ENCODE data around the gene CDCA7. TPM values are rescaled to one million over a fixed set of nuclear protein-coding genes. Genes with fewer than 3 reads are reported as not detected.

The CDCA7 gene
- total RNA-seq, 6 donors from 2014 or later: 0.46 to 3.1 (median 1.0) TPM; not detected in 1

- Histone ChIP-seq H3K4me3 (no peak overlapping the region), H3K36me3 (no peaks in the 10 kb centered on the region), H3K4me1 (peaks cover 18 to 26% (median 20%) of the 10 kb centered on the region in 4 donors), H3K27ac (no peak overlapping the region), H3K27me3 (peaks cover 0 to 29% (median 7%) of the 10 kb centered on the region in 4 donors), H3K9me3 (no peaks in the 10 kb centered on the region)
- no peak for ATAC-seq (ENCODE audit: low FRiP score in 2 of 2)
- DNase-seq: no peak
- TF ChIP-seq, protein P1, sequence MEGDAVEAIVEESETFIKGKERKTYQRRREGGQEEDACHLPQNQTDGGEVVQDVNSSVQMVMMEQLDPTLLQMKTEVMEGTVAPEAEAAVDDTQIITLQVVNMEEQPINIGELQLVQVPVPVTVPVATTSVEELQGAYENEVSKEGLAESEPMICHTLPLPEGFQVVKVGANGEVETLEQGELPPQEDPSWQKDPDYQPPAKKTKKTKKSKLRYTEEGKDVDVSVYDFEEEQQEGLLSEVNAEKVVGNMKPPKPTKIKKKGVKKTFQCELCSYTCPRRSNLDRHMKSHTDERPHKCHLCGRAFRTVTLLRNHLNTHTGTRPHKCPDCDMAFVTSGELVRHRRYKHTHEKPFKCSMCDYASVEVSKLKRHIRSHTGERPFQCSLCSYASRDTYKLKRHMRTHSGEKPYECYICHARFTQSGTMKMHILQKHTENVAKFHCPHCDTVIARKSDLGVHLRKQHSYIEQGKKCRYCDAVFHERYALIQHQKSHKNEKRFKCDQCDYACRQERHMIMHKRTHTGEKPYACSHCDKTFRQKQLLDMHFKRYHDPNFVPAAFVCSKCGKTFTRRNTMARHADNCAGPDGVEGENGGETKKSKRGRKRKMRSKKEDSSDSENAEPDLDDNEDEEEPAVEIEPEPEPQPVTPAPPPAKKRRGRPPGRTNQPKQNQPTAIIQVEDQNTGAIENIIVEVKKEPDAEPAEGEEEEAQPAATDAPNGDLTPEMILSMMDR (IDR thresholded peaks at IDR 0.05): no peak
- TF ChIP-seq POLR2AphosphoS5 (IDR thresholded peaks at IDR 0.05): no peak
- no peak for TF ChIP-seq POLR2A (IDR thresholded peaks at IDR 0.05)
- no peak for TF ChIP-seq EP300 (IDR thresholded peaks at IDR 0.05)
- 46 to 56% methylated on average over 3 of the region's 3 CpGs for WGBS, 2 donors
These were observed 2.7 kb downstream of the CDCA7 start for GRCh38 chr2:173357346-173357745.

DNA sequence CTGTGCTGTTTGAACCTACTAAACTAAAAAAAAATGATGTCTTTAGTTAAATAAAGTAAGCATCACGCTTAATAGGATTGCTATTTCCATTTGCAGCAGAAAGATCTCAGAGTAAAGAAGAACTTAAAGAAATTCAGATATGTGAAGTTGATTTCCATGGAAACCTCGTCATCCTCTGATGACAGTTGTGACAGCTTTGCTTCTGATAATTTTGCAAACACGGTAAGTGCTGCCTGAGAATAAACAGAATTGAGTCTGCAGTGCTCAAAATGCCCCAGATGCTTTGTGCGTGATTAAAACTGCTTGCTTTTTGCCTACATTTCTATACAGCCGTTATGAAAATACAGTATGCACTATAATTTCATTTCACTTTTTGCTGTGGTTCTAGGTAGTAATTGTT lies 3.9 kb downstream of the CDCA7 start:
- H3K36me3 ChIP-seq: no peaks in the 10 kb centered on the region
- H3K9me3 ChIP-seq: no peaks in the 10 kb centered on the region
- no peak for ATAC-seq (ENCODE audit: low FRiP score in 2 of 2)
- H3K4me3 ChIP-seq: no peak overlapping the region
- no peak for DNase-seq
- H3K27ac ChIP-seq: no peak overlapping the region
- peaks cover 18 to 26% (median 20%) of the 10 kb centered on the region in 4 donors for H3K4me1 ChIP-seq
- peaks cover 0 to 18% (median 7%) of the 10 kb centered on the region in 4 donors for H3K27me3 ChIP-seq
- TF ChIP-seq POLR2AphosphoS5 (IDR thresholded peaks at IDR 0.05) (no peak), POLR2A (IDR thresholded peaks at IDR 0.05) (no peak), EP300 (IDR thresholded peaks at IDR 0.05) (no peak)
- TF ChIP-seq, protein P1 (IDR thresholded peaks at IDR 0.05): no peak
- WGBS, 2 donors: 73 to 77% methylated on average over 5 of the region's 5 CpGs

DNA sequence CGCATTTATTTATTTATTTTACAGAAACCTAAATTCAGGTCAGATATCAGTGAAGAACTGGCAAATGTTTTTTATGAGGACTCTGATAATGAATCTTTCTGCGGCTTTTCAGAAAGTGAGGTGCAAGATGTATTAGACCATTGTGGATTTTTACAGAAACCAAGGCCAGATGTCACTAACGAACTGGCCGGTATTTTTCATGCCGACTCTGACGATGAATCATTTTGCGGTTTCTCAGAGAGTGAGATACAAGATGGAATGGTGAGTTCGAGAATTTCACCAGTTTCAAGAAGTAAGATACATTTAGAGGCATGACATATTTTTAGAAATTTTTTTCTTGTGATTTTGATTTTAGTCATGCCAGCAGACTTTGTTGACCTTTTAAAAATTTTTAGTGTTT lies 4.6 kb downstream of the CDCA7 start:
- Histone ChIP-seq H3K27me3 (peaks cover 0 to 16% (median 7%) of the 10 kb centered on the region in 4 donors), H3K4me3 (no peak overlapping the region), H3K27ac (no peak overlapping the region), H3K4me1 (peaks cover 15 to 20% (median 17%) of the 10 kb centered on the region in 4 donors), H3K9me3 (no peaks in the 10 kb centered on the region), H3K36me3 (no peaks in the 10 kb centered on the region)
- WGBS, 2 donors: 85% methylated on average over 8 of the region's 8 CpGs
- ATAC-seq (ENCODE audit: low FRiP score in 2 of 2) (no peak), DNase-seq (no peak)
- TF ChIP-seq POLR2AphosphoS5 (IDR thresholded peaks at IDR 0.05): no peak
- TF ChIP-seq, protein P1 (IDR thresholded peaks at IDR 0.05): no peak

DNA sequence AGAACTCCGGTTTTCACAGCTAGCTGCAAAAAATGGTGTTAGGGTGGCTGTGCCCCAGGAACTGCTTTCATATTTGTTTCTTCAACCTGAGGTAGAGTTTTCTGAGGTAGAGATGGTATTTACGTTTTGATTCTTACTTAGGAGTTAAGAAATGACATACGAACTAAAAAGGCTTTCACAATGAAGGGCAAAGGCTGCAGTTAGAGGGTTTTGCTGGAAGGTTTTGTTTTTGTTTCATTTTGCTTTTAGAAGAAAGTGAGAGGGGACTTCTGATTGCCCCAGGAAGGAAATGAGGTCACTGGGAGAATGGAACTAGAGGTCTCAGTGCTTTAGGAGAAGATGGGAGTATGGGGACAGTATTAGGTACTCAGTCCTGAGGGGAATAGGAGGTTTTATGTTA lies 15.5 kb downstream of the CDCA7 start:
- DNase-seq (no peak), ATAC-seq (ENCODE audit: low FRiP score in 2 of 2) (no peak)
- 77 to 78% methylated on average over 3 of the region's 3 CpGs for WGBS, 2 donors
- no peaks in the 10 kb centered on the region for H3K36me3 ChIP-seq
- no peak overlapping the region for H3K4me3 ChIP-seq
- no peaks in the 10 kb centered on the region for H3K4me1 ChIP-seq
- H3K27me3 ChIP-seq: no peaks in the 10 kb centered on the region
- no peaks in the 10 kb centered on the region for H3K9me3 ChIP-seq
- no peak overlapping the region for H3K27ac ChIP-seq
- TF ChIP-seq, protein P1 (IDR thresholded peaks at IDR 0.05): no peak
- TF ChIP-seq POLR2AphosphoS5 (IDR thresholded peaks at IDR 0.05): no peak
- TF ChIP-seq POLR2A (IDR thresholded peaks at IDR 0.05): no peak
- no peak for TF ChIP-seq EP300 (IDR thresholded peaks at IDR 0.05)

- TF ChIP-seq POLR2AphosphoS5 (IDR thresholded peaks at IDR 0.05): no peak
- TF ChIP-seq EP300 (IDR thresholded peaks at IDR 0.05): no peak
- TF ChIP-seq, protein P1 (IDR thresholded peaks at IDR 0.05): no peak
- no peak for TF ChIP-seq POLR2A (IDR thresholded peaks at IDR 0.05)
- 81 to 89% methylated on average over 3 of the region's 3 CpGs for WGBS, 2 donors
- Histone ChIP-seq H3K27me3 (no peaks in the 10 kb centered on the region), H3K4me3 (no peak overlapping the region), H3K27ac (no peak overlapping the region), H3K9me3 (no peaks in the 10 kb centered on the region), H3K36me3 (no peaks in the 10 kb centered on the region), H3K4me1 (no peaks in the 10 kb centered on the region)
- DNase-seq: no peak
- no peak for ATAC-seq (ENCODE audit: low FRiP score in 2 of 2)
These were observed 16.4 kb downstream of the CDCA7 start for GRCh38 chr2:173371023-173371422.

Measured in upper lobe of left lung (tissue), 6 donors.